Stimulated activated CD4-positive, alpha-beta T cell treated with anti-CD3 and anti-CD28 coated beads, Interleukin-2, amount 100 ng/mL, for 48 hours (primary cell): ENCODE data around the gene ZNF628.
A peak's percentile ranks its signal among the peaks of the same experiment; 100 is the strongest.
"Not testable (repeated sequence)": the region's sequence is repeated elsewhere in the genome, so short reads cannot be mapped to it uniquely, and the experiment has no call there.

Experiments used
- DNase-seq, 2 donors: peaks; one replicate each; pipeline ENCODE4 v3.0.0-alpha.2; 2020

The ZNF628 gene

DNA sequence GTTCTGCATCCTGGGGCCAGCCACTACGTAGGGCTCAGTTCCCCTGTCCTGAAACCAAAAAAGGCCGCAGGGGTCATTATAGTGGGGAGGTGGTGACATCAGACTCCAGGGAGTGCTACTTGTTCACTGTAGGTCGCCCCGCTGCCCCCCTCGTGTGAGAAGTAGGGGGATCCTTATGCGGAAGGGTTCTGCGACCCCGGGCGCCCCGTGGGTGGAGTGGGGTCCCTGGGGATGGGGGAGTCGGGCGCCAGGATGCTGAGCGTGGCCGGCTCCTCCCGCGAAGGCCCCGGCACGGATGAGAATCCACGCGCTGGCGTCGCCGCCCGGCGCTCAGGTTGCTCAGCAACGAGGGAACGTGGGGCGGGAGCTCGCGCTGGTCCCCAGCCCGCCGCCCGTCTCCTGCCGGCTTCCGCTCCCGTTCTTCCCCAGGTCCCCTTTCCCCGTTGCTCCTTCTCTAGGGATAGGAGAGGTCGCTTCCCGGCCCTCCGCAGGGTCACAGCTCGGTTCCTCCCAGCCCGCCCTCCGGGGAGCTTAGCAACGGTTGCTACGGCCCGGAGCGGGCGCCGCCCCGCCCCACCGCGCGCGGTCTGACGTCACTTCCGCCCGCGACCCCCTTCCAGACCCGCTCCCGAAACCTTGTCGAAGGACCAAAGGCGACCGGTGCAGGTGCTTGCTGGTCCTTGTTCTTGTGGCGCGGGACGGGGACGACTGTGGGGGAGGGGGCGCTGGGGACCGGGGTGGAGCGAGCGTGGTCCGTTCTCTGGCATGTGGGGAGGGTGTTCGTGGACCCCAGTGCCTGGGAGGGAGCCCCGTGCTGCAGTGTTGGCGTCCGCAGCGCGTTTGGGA lies 8.4 kb downstream of the ZNF628 start, which contains the start of gene NAT14:
Gene NAT14 (plus strand): TSS at position 596 of the 846 bp plus-strand sequence. CDS start 521 bp downstream, outside the sequence.
- DNase-seq: peak; percentile 58 to 62

- no peak for DNase-seq
Measured at GRCh38 chr19:55485439-55486011, 9.1 kb downstream of the ZNF628 start.

DNA sequence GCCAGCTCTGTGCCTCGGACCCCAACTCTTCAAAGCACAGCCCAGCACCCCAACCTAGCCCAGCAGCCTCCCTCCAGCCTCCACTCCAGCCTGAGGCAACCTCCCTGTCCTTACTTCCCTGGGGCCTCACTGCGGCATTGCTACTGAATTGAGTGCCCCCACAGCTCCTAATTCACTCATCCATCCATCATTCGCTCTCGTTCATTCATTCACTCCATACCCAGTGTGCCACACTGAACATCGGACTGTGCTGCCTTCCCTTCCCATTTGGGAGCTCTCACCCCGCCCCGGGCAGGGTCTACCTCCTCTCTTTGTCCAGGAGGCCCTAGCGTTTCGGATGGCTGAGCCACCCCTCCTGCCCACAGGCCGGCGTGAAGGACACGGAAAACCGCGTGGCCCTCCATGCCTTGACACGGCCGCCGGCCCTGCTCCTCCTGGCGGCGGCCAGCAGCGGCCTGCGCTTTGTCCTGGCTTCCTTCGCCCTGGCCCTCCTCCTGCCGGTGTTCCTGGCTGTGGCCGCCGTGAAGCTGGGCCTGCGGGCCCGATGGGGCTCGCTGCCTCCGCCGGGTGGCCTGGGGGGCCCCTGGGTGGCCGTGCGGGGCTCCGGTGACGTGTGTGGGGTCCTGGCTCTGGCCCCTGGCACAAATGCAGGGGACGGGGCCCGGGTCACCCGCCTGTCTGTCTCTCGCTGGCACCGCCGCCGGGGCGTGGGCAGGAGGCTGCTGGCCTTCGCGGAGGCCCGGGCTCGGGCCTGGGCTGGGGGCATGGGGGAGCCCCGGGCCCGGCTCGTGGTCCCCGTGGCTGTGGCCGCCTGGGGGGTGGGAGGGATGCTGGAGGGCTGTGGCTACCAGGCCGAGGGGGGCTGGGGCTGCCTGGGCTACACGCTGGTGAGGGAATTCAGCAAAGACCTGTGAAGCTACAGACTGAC lies 9.9 kb downstream of the ZNF628 start:
- DNase-seq: no peak

GRCh38 chr19:55486971-55487923 lies 10.8 kb downstream of the ZNF628 start:
- peak; percentile 52 to 54 for DNase-seq

DNA sequence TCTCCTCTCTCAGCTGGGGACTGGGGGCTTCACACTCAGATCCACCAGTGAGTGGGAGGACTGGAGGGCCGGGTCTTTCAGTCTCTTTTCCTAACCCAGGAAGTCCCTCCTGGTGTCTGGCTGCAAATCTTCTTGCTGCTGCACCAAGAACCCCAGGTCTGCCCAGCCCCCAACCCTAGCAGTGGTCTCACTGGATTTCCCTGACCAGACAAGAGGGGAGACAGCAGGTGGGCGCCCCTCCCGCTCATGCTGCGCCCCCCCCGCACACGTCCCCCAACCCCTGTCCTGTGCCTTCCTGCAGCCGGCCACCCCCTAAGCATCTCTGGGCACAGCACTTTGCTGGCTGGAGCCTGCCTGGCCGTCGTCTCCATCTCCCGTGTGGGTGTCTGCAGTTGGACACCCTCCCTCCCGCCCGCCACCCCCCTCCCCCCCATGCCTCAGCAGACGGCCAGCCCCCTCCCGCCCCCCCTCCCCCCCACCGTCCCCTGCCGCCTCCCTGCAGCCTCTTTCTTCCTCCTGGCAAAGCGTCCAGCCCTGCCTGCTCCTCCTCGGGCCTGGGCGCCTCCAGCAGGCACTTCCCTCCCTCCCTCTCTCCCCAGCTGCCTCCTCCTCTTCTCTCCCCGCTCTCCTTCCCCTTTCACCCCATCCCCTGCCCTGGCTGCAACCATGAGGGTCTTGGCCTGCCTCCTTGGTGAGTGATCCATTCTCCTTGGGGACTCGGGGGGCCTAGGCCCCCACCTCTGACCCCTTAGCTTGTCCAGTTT lies 11.7 kb downstream of the ZNF628 start, which contains the start of gene SSC5D:
Gene SSC5D (plus strand): TSS at position 513 of the 764 bp plus-strand sequence. CDS start 154 bp downstream, at position 667.
- DNase-seq: no peak

GRCh38 chr19:55488986-55489710 lies 12.7 kb downstream of the ZNF628 start:
- DNase-seq: no peak

DNA sequence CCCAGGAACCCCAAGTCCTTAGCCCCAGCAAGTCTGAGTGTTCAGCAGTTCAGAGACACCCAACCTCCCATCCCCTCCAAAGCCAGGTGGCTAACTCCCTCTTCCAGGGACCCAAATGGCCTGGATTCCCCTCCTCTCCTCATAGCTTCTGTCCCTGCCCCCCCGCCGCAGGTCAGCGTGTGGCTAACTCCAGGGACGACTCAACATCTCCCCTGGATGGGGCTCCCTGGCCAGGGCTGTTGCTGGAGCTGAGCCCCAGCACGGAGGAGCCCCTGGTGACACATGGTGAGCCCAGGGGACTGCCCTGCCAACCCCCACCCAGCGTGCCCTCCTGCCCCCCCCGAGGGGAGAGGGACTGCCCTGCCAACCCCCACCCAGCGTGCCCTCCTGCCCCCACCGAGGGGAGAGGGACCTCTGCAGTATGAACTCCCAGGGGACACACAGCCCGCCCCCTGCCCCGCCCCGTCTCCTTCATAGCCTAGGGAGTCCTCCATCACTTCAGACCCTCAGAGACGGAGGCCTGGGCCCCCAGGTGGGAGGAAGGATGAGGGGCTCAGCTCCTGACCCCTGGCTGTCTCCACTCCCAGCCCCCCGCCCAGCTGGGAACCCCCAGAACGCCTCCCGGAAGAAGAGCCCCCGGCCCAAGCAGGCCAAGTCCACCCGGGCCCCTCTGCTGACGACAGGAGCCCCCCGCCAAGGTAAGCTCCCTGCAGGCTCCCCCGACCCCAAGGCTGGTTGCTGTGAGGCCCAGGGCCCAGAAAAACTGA lies 13.5 kb downstream of the ZNF628 start:
- no peak for DNase-seq

GRCh38 chr19:55490478-55491432 lies 14.3 kb downstream of the ZNF628 start:
- DNase-seq: no peak

GRCh38 chr19:55491546-55492360 lies 15.3 kb downstream of the ZNF628 start:
- no peak for DNase-seq

GRCh38 chr19:55492362-55492944 lies 16.0 kb downstream of the ZNF628 start:
- no peak for DNase-seq

- DNase-seq: no peak
Measured at GRCh38 chr19:55493052-55493644, 16.7 kb downstream of the ZNF628 start.

DNA sequence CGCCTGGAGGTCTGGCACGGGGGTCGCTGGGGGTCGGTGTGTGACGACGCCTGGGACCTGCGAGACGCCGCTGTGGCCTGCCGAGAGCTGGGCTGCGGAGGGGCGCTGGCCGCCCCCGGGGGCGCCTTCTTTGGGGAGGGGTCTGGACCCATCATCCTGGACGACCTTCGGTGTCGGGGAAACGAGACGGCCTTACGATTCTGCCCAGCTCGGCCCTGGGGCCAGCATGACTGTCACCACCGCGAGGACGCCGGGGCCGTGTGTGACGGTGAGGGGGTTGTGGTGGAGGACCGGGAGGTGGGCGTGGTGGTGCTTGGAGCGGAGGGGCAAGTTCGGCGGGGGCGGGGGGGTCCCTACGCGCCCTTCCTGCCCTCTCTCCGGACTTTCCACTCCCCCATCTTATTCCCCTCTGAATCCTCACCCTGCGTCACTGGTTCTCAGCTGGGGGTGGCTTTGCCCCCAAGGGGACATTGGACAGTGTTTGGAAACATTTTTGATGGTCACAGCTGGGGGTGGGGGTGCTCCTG lies 17.3 kb downstream of the ZNF628 start:
- DNase-seq: no peak

GRCh38 chr19:55494172-55494761 lies 17.9 kb downstream of the ZNF628 start:
- DNase-seq: no peak

- DNase-seq: no peak
Measured at GRCh38 chr19:55495646-55496349, 19.4 kb downstream of the ZNF628 start.

- DNase-seq: not testable (repeated sequence)
Measured at GRCh38 chr19:55496820-55497219, 20.4 kb downstream of the ZNF628 start.
